ENCODE measurements around the gene WNT3A.

The WNT3A gene

GRCh38 chr1:228093050-228093906 lies 86.5 kb downstream of the WNT3A start:
- no peak for TF ChIP-seq CTCF (IDR thresholded peaks at IDR 0.05; ENCODE audit: low read depth, low read length, missing control alignments)
- Histone ChIP-seq H3K36me3 (replicated peaks) (peaks cover 32% of the 10 kb centered on the region), H3K27ac (no peak overlapping the region), H3K27me3 (replicated peaks) (no peaks in the 10 kb centered on the region), H3K4me3 (ENCODE audit: low read depth, low read length) (no peak overlapping the region)
- DNase-seq: no peak
- in situ Hi-C loops (cut with HindIII; ENCODE audit: low pct_ligation_motif_present, low sequenced_read_pairs): no loop called here

DNA sequence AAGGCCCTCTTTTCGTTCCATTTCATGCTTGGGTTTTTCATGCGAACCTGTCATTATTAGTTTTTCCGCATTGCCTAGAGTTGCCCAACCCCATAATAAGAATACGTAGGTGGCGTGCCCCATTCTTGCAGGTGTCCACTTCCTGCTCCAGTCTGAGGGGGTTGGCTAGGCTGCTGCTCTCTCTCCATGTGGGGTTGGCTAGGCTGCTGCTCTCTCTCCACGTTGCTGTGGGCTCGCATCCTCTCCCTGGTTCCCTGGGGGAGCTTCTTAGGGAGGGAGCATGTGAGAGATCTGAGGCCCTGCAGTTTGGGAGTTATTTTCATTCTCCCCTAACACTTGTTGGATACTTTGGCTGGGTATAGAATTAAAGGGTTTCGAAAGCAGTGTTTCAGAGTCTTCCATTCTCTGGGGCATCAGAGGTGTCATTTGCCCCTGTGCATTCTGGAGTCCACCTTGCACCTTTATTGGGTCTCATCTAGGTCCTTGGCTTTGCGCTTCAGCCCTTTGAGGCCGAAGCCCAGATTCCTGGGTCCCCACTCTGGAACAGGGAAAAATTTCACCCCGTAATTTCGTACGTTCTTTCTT lies 87.7 kb downstream of the WNT3A start:
- TF ChIP-seq CTCF (IDR thresholded peaks at IDR 0.05; ENCODE audit: low read depth, low read length, missing control alignments): no peak
- no peaks in the 10 kb centered on the region for H3K27me3 ChIP-seq (replicated peaks)
- DNase-seq: no peak
- H3K27ac ChIP-seq: no peak overlapping the region
- H3K36me3 ChIP-seq (replicated peaks): peaks cover 37% of the 10 kb centered on the region
- H3K4me3 ChIP-seq (ENCODE audit: low read depth, low read length): no peak overlapping the region
- in situ Hi-C loops (cut with HindIII; ENCODE audit: low pct_ligation_motif_present, low sequenced_read_pairs): no loop called here

- no peak for DNase-seq
- Histone ChIP-seq H3K4me3 (ENCODE audit: low read depth, low read length) (no peak overlapping the region), H3K36me3 (replicated peaks) (peaks cover 40% of the 10 kb centered on the region), H3K27ac (no peak overlapping the region), H3K27me3 (replicated peaks) (no peaks in the 10 kb centered on the region)
- no peak for TF ChIP-seq CTCF (IDR thresholded peaks at IDR 0.05; ENCODE audit: low read depth, low read length, missing control alignments)
- in situ Hi-C loops (cut with HindIII; ENCODE audit: low pct_ligation_motif_present, low sequenced_read_pairs): no loop called here
These were observed 88.4 kb downstream of the WNT3A start for GRCh38 chr1:228095161-228095560.

DNA sequence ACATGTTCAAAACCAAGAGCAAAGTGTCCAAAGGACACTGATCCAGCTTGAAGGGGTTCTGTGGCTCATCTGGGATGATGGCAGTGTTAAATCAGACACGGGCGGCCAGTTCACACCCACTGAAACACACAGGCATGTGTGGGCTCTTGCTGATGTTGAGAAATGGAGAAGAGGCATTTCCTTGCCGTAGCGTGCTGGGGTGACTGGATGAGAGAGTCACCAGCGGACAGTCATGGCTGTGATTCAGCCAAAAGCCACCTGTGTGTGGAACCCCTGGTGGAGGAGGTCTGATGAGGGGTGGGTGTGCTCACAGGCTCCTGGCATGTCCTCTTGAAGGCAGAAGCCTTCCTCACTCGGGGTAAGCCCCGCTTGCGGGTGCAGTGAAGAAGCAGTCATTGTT lies 89.1 kb downstream of the WNT3A start:
- Histone ChIP-seq H3K36me3 (replicated peaks) (peaks cover 44% of the 10 kb centered on the region), H3K4me3 (ENCODE audit: low read depth, low read length) (no peak overlapping the region)

DNA sequence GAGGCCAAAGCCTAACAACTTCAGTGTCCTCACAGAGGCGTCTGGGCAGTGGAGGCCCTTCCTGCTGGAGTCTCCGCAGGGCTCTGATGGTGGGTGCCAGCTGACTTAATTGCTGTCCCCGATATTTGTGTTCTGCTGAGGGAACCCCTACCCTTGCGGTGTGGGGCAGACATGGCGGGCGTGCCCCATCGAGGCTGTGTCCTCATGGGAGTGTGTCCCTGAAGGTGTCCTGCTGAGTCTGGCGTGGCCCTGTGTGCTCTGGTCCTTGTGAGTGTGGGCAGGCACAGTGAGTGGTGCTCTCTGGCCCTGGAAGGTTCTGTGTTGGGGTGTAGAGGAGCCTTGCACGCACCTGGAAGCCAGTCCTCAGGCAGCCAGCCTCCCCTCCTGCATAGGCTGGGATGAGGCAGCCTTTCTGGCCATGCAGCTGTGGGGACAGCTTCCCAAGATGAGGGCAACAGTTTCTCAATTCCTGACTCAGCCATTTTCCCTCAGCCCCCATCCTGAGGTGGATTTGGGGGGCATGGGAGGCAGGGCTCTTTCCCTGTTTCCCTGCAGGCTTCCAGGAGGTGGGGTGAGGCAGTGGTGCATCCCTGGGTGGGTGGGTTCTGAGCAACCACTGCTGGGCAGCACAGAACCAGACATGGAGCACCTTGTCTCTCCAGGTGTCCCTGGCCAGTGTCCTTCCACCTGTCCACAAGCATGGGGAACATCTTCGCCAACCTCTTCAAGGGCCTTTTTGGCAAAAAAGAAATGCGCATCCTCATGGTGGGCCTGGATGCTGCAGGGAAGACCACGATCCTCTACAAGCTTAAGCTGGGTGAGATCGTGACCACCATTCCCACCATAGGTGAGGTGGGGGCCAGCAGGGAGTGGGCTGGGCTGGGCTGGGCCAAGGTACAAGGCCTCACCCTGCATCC lies 89.9 kb downstream of the WNT3A start:
- no peak overlapping the region for H3K27ac ChIP-seq
- DNase-seq: no peak
- no peak for TF ChIP-seq CTCF (IDR thresholded peaks at IDR 0.05; ENCODE audit: low read depth, low read length, missing control alignments)
- peaks cover 46% of the 10 kb centered on the region for H3K36me3 ChIP-seq (replicated peaks)
- in situ Hi-C loops (cut with HindIII; ENCODE audit: low pct_ligation_motif_present, low sequenced_read_pairs): no loop called here
- H3K4me3 ChIP-seq (ENCODE audit: low read depth, low read length): no peak overlapping the region
- no peaks in the 10 kb centered on the region for H3K27me3 ChIP-seq (replicated peaks)

More for the DNA sequence above, 89.1 kb downstream of the WNT3A start:
- no peak for DNase-seq
- in situ Hi-C loops (cut with HindIII; ENCODE audit: low pct_ligation_motif_present, low sequenced_read_pairs): no loop called here
- H3K27me3 ChIP-seq (replicated peaks): no peaks in the 10 kb centered on the region
- TF ChIP-seq CTCF (IDR thresholded peaks at IDR 0.05; ENCODE audit: low read depth, low read length, missing control alignments): no peak
- no peak overlapping the region for H3K27ac ChIP-seq

All from brain microvascular endothelial cell (primary cell).